GM18519 (cell line): Measurements from ENCODE around the gene PCSK4.
"Not testable (repeated sequence)": the region's sequence is repeated elsewhere in the genome, so short reads cannot be mapped to it uniquely, and the experiment has no call there.

Experiments
- ATAC-seq: cut with Tn5 transposase; IDR thresholded peaks from one replicate; pipeline ENCODE4 v1.9.1; 2021; ENCODE audit warnings: mild to moderate bottlenecking, moderate library complexity; ENCODE audit not compliant: unreplicated experiment, low FRiP score

The PCSK4 gene

GRCh38 chr19:1490311-1491113, at the start of gene PCSK4:
TSS of gene PCSK4 (minus strand) at chr19:1490350. CDS start at chr19:1490346, 4 bp downstream.
- ATAC-seq, result peak; percentile 77

DNA sequence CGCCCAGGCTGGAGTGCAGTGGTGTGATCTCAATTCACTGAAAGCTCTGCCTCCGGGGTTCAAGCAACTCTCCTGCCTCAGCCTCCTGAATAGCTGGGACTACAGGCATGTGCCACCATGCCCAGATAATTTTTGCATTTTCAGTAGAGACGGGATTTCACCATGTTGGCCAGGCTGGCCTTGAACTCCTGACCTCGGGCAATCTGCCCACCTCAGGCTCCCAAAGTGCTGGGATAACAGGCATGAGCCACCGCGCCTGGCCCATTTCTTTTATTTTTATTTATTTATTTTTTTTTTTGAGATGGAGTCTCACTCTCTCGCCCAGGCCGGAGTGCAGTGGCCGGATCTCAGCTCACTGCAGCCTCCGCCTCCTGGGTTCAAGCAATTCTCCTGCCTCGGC, 49.6 kb upstream of the PCSK4 start:
- not testable (repeated sequence) for ATAC-seq

DNA sequence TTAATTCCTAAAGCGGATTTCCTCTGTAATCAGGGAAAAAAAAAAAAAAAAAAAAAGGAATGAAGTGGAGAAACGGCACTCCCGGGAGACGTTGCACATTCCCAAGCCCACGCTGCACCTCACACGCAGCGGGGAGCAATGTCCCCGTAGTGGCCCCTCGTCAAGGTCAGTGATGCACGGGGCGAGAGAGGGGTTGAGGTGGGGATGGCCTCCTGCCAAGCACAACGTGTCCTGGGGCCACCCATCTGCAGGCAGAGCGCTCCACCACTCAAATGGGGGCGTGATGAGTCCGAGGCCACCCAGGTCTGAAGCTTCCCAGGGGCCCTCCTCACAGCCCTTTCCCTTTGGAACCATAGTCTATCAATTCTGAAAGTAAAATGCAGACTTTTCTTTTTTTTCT, 48.8 kb upstream of the PCSK4 start:
- no peak for ATAC-seq

- not testable (repeated sequence) for ATAC-seq
Observed at GRCh38 chr19:1535699-1536098, 45.5 kb upstream of the PCSK4 start.

DNA sequence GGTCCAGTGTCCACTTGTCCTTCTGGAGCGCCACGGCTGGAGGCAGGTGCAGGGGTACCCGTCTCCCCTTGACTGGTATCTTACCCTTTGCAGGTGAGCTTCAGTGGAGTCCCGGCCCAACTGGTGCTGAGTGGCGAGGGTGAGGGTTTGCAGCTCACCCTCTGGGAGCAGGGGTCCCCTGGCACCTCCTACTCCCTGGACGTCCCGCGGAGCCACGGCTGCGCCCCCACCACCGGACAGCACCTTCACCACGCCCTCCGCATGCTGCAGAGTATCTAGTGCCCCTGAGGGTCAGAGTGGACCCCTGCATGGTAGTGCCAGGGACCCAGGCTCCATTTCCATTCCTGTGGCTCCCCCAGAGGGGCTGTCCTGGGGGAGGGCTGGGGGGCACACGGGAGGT, 44.8 kb upstream of the PCSK4 start:
- no peak for ATAC-seq

DNA sequence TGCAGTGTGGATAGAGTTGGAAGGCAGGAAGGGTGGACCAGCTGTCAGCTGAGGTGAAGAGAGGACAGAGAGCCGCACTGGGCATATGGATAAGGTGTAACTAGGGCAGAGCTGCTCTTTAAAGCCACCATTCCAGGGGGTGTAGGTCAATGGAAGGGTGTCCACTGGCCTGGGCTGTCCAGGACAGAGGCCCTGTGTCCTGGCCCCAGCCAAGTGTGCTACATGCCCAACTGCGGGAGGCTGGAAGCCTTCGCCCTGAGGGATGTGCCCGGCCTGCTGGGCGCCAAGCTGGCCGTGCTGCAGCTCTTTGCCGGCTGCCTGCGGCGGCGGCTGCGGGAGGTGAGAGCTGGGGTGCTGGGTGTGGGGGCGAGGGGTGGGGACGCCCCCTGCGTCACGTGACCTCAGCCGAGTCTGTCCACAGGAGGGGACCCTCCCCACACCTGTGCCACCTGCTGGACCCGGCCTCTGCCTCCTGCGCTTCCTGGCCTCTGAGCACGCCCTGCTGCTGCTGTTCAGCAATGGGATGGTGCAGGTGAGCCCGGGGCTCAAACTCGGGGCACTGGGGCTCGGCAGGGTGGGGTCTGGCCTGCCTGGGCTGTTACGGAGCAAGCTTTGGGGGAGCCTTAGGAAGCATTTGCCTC, 43.5 kb upstream of the PCSK4 start:
- ATAC-seq, result no peak

DNA sequence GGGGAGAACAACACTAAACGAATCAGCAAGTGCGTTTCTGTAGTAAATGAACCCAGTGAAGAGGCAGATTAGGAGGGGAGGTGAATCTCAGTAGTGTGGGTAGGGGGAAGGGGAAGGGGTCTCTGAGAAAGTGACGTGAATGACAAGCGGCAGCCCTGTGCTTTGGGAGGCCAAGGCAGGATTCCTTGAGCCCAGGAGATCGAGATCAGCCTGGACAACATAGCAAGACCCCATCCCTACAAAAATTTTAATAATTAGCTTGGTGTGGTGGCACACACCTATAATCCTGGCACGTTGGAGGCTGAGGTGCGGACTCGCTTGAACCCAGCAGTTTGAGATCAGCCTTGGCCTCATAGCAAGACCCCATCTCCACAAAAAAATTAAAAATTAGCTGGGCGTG, 41.9 kb upstream of the PCSK4 start:
- no peak for ATAC-seq

DNA sequence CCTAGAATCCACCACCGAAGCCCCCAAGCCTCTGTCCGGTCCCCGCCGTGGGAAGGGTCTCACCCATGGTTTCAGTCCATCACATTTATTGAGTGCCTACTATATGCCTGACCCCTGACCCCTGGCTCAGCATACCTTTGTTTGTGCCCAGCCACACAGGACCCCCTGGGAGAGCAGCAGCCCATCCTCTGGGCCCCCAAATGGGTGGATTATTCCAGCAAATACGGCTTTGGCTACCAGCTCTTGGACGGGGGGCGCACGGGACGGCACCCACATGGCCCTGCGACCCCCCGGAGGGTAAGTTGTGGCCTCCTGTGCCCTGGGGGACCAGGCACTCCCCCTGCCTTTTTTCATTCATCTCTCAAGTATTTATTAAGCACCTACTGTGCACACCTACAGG, 41.4 kb upstream of the PCSK4 start:
- ATAC-seq, result no peak

GRCh38 chr19:1530856-1531255, 40.7 kb upstream of the PCSK4 start:
- not testable (repeated sequence) for ATAC-seq

- no peak for ATAC-seq
Observed at GRCh38 chr19:1529430-1529816, 39.3 kb upstream of the PCSK4 start.

DNA sequence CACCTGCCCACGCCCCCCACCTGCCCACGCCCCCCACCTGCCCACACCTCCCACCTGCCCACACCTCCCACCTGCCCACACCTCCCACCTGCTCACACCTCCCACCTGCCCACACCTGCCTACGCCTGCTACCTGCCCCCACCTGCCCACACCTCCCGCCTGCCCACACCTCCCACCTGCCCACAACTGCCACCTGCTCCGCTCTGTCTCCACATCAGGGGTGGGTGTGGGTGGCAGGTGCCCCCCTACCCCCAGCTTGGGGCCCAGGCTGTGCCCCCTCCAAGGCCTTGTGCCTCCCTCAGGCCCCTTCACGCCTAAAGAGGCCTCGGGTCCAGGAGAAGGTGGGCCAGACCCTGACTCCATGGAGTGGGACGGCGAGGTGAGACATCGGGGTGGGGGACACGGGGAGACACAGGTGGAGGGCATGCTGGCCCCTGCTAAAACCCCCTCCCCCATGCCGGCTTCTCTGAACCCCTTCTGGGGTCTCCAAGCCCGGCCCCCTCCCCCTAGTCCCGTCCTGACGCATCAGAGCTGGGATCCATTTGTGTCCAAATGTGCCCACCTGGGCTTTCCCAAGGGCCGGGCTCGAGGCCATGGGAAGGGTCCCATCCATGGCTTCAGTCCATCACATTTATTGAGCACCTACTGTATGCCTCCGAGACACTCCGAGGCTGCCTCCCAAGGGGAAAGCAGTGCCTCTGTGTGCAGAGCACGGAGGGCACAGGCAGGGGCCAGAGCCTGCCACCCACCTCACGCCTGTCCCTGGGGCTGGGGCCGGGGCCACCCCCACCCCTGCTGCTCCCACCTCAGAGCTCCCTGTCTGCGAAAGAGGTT, 38.7 kb upstream of the PCSK4 start:
- no peak for ATAC-seq

GRCh38 chr19:1527650-1528309, 37.6 kb upstream of the PCSK4 start:
- no peak for ATAC-seq

DNA sequence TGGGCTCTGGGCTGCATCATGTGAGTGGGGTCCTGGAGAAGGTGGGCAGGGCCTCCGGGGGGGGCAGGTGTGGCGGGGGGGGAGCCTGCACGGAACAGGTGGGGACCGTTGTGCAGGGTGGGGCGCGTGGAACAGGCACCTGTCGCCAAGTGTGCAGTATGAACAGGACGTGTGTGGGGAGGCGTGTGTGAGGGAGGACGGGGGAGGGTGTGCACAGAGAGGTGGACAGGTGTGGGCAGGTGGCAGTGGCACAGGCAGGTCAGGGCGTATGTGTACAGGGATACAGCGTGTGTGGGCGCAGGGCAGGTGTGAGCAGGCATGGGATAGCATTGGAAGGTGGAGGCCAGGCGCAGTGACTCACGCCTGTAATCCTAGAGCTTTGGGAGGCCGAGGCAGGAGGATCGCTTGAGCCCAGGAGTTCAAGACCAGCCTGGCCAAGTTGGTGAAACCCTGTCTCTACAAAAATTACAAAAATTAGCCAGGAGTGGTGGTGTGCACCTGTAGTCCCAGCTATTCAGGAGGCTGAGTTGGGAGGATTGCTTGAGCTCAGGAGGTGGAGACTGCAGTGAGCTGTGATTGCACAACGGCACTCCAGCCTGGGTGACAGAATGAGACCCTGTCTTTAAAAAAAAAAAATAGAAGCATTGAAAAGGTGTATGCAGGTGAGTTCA, 37.0 kb upstream of the PCSK4 start:
- no peak for ATAC-seq

DNA sequence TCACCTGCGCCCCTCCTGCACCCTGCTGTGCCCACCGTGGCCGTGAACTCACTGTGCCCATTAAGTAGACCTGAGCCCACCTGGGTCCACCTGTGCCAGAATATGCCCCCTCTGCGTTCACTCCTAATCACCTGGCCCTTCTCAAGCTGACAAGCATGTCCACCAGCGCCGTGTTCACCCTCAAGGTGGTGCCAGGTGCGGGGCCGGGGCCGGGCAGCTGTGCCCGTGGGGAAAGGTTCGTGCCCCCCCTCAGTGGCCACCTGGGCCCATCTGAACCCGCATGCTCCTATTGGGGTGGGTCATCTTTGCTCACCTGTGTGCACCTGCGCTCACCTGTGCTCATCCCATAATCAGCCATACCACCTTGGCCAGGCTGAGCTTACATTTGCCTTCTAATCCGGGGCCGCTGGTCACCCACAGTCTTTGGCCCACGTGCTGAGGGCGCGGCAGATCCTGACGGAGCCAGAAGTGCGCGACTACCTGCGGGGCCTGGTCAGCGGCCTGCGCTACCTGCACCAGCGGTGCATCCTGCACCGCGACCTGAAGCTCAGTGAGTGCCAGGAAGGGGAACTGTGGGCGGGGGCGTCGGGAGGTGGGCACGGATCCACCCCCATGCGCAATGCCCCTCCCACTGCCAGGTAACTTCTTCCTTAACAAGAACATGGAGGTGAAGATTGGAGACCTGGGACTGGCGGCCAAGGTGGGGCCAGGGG, 36.1 kb upstream of the PCSK4 start:
- no peak for ATAC-seq

GRCh38 chr19:1525343-1525742, 35.2 kb upstream of the PCSK4 start:
- ATAC-seq, result no peak

DNA sequence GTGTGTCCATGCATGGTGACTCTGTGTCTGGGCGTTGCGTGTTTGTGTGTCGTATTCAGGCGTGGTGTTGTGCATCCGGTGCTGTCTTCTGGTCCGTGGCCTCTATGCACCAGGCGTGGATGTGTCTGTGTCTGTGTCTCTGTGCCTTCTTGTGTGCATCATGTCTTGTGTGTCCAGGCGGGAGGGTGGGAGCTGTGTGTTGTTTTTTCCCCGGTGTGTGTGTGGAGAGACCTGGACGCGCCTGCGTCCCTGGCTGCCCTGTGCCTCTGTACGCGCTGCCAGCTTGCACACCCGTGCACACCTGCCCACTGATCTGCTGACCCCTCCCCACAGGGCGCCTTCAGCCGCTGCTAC, 34.8 kb upstream of the PCSK4 start:
- no peak for ATAC-seq

- no peak for ATAC-seq
Observed at GRCh38 chr19:1524287-1524971, 34.3 kb upstream of the PCSK4 start.

DNA sequence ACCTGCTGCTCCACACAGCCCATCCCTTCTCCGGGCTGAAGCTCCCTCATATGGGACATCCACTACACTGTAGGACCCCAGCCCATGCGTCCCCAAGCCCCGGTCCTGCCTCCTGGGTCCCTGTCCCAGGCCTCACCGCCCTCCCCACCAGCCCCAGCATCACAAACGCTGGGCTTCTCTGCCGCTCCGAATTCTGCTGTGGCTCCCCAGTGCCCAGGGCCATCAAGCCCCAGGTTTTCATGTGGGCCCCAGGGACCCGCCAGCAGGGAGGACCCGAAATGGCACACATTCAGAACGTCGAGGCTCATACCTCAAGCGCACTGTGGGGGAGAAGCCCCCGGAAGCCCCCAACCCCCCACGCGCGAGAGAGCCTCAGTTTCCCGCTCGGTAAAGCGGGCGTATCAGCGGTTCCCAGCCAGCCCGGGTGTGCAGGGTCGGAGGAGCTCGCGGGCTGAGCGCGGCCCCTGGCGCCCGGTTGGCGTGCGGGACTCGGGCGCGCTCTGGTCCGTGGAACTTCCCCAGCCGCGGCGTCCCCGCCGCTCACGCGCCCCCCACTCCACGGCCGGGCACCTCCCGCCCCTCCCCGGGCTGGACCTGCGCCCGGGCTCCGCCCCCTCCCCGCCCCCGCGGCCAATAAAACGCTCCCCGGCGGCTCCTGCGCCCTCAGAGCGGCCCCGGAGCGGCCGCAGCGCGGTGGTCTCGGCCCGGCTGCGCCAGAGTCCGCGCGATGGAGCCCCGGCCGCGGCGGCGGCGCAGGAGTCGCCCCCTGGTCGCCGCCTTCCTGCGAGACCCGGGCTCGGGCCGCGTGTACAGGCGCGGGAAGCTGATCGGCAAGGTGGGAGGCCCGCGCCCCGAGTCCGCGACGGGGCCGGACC, 33.5 kb upstream of the PCSK4 start, which contains the start of gene PLK5:
Gene PLK5 (plus strand): TSS at position 666 of the 875 bp plus-strand sequence. CDS start 2,920 bp downstream, outside the sequence.
- no peak for ATAC-seq
